IMR-90 (cell line): ENCODE results near the gene ERBB4.

ENCODE experiments used
- CEBPB ChIP-seq: IDR thresholded peaks from 2 replicates; pipeline ENCODE4 v1.6.1; 2012; ENCODE audit warnings: low read depth, low read length, improper control_type of control experiment
- CHD1 ChIP-seq: IDR thresholded peaks from 2 replicates; pipeline ENCODE4 v1.6.1; 2012; ENCODE audit warnings: low read depth, low read length, improper control_type of control experiment
- MAFK ChIP-seq: IDR thresholded peaks from 2 replicates; pipeline ENCODE4 v1.6.1; 2012; ENCODE audit warnings: low read depth, low read length, improper control_type of control experiment
- MXI1 ChIP-seq: IDR thresholded peaks from 2 replicates; pipeline ENCODE4 v1.6.1; 2012; ENCODE audit warnings: low read depth, mild to moderate bottlenecking, low read length, moderate library complexity, borderline replicate concordance
- NFE2L2 ChIP-seq: fragments of 150-350 bp; IDR thresholded peaks from 2 replicates; pipeline ENCODE4 v1.6.1; 2016; ENCODE audit warnings: low read depth, mild to moderate bottlenecking, low read length
- POLR2A ChIP-seq: IDR thresholded peaks from 2 replicates; pipeline ENCODE4 v1.6.1; 2012; ENCODE audit warnings: mild to moderate bottlenecking, low read depth, low read length
- RCOR1 ChIP-seq: IDR thresholded peaks from 2 replicates; pipeline ENCODE4 v1.6.1; 2012; ENCODE audit warnings: mild to moderate bottlenecking, low read length, improper control_type of control experiment; ENCODE audit not compliant: insufficient replicate concordance
- SMC3 ChIP-seq: fragments of 150-350 bp; IDR thresholded peaks from 2 replicates; pipeline ENCODE4 v1.6.1; 2016; ENCODE audit warnings: low read depth, mild to moderate bottlenecking, antibody characterized with exemption, low read length, moderate library complexity
- TF ChIP-seq, protein P1 (sequence below): conservative IDR thresholded peaks from 2 replicates; pipeline ENCODE4 v1.5.1; 2012; ENCODE audit warnings: mild to moderate bottlenecking, low read depth, low read length, improper control_type of control experiment
- TF ChIP-seq, protein P2 (sequence below): fragments of 150-350 bp; IDR thresholded peaks from 2 replicates; pipeline ENCODE4 v1.6.1; 2017; ENCODE audit warnings: mild to moderate bottlenecking, antibody characterized with exemption, low read length, low read depth

DNA sequence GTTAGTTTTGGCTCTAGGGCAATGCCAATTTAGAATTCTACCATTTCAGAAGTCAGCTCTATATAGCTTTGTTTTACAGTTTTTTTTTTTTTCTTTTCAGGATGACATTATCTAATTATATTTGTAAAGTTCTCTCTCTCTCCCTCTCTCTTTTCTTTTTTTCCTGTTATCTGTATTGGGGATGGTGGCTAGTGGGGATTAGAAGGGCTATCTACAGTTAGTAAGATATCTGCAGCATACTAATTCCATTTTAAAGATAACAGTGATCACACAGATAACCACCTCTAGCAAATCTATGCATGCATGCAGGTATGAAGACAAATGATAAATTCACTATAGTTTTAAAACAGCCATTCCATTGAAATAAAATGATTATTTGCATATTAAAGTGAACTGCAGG is 438.9 kb downstream of the ERBB4 start:
- TF ChIP-seq CEBPB, result no peak
- TF ChIP-seq MXI1, result no peak
- TF ChIP-seq, protein P1, sequence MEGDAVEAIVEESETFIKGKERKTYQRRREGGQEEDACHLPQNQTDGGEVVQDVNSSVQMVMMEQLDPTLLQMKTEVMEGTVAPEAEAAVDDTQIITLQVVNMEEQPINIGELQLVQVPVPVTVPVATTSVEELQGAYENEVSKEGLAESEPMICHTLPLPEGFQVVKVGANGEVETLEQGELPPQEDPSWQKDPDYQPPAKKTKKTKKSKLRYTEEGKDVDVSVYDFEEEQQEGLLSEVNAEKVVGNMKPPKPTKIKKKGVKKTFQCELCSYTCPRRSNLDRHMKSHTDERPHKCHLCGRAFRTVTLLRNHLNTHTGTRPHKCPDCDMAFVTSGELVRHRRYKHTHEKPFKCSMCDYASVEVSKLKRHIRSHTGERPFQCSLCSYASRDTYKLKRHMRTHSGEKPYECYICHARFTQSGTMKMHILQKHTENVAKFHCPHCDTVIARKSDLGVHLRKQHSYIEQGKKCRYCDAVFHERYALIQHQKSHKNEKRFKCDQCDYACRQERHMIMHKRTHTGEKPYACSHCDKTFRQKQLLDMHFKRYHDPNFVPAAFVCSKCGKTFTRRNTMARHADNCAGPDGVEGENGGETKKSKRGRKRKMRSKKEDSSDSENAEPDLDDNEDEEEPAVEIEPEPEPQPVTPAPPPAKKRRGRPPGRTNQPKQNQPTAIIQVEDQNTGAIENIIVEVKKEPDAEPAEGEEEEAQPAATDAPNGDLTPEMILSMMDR, result no peak
- no peak for TF ChIP-seq POLR2A
- TF ChIP-seq, protein P2, sequence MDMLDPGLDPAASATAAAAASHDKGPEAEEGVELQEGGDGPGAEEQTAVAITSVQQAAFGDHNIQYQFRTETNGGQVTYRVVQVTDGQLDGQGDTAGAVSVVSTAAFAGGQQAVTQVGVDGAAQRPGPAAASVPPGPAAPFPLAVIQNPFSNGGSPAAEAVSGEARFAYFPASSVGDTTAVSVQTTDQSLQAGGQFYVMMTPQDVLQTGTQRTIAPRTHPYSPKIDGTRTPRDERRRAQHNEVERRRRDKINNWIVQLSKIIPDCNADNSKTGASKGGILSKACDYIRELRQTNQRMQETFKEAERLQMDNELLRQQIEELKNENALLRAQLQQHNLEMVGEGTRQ, result no peak
- no peak for TF ChIP-seq RCOR1
- no peak for TF ChIP-seq NFE2L2
- TF ChIP-seq SMC3, result no peak
- TF ChIP-seq CHD1, result no peak
- TF ChIP-seq MAFK, result no peak
